ENCODE data around the gene JADE3.
"Not testable (repeated sequence)": the region's sequence is repeated elsewhere in the genome, so short reads cannot be mapped to it uniquely, and the experiment has no call there.

JADE3 gene

DNA sequence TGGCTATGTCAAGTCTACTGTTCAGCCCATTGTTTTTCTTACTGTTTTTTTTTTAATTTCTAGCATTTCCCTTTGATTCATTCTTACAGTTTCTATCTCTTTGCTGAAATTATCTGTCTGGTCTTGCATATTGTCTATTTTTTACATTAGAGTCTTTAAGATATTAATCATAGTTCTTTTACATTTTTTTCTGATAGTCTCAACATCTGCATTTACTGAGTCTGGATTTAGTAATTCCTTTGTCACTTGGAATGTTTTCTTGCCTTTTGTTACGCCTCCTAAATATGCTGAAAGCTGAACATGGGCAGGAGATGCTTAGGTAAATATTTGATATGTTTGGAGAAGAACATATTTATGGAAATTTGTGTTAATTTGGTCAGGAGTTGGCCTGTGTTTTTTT, 10.4 kb downstream of the JADE3 start:
- DNase-seq = no peak
- in situ Hi-C loops (cut with HindIII; ENCODE audit: low pct_ligation_motif_present, low pct_unique_long_range_greater_than_20kb, low sequenced_read_pairs) = no loop called here

DNA sequence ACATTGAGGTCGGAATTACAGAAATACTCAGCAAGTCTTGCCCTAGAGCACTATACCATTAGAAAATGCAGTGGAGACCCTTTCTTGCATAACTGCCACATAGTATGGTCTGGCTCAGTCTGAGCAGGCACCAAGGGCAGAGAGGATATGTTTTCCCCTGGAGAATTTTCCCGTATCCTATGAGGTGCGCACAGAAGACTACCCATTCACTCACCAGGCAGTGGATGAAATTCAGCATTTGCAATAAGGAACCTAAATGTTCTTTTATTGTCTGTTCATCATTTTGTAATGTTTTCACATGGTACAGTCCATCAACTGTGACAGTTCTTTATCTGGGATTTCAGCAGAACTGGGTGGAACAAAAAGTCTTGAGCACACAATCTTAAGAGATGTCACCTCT, 15.5 kb downstream of the JADE3 start:
- in situ Hi-C loops (cut with HindIII; ENCODE audit: low pct_ligation_motif_present, low pct_unique_long_range_greater_than_20kb, low sequenced_read_pairs) = no loop called here
- DNase-seq = no peak

DNA sequence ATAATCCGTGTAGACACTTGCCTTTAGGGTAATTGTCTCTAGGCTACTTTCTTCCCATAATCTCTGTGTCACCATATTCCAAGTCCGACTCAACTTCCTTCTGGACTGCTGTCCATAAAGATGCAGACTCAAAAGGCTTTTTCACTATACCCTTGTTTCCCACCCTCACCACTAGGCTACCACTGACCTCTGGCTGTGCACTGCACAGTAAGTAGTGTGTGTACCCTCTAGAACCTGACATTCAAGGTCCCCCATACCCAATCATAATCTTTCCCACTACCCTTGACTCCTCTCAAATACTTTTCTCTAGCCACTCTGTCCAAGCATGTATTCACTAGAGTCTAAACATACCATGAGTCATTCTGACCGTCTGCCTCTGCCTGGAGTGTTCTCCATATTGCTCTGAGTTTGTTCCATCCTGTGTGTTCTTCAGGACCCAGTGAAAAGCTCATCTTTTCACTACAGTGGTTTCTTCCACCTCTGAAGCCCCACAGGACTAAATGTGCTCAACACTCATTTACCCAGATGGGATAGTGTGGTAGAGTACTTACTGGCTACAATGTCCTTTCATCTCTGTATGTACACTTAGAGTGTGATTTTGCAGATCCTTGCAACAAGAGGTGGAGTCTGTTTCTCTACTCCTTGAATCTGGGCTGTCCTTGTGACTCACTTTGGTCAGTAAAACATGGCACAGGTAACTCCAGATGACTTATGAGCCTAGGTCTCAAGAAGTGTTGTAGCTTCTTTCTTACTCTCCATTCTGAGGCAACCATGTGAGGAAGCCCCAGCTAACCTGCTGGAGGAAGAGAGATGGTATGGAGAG, 17.4 kb downstream of the JADE3 start:
- in situ Hi-C loops (cut with HindIII; ENCODE audit: low pct_ligation_motif_present, low pct_unique_long_range_greater_than_20kb, low sequenced_read_pairs) = no loop called here
- DNase-seq = peak; percentile 12

DNA sequence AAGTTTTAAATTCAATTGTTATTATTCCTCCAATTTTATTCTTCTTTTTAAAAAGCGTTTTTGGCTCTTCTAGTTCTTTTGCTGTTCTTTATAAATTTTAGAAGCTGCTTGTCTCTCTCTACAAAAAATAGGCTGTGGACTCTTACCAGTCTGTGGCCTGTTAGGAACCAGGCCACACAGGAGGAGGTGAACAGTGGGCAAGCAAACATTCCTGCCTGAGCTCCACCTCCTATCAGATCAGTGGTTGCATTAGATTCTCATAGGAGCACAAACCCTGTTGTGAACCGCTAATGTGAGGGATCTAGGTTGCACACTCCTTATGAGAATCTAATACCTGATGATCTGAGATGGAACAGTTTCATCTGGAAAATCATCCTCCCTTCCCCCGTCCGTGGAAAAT, 23.1 kb downstream of the JADE3 start:
- DNase-seq = no peak
- in situ Hi-C loops (cut with HindIII; ENCODE audit: low pct_ligation_motif_present, low pct_unique_long_range_greater_than_20kb, low sequenced_read_pairs) = no loop called here

DNA sequence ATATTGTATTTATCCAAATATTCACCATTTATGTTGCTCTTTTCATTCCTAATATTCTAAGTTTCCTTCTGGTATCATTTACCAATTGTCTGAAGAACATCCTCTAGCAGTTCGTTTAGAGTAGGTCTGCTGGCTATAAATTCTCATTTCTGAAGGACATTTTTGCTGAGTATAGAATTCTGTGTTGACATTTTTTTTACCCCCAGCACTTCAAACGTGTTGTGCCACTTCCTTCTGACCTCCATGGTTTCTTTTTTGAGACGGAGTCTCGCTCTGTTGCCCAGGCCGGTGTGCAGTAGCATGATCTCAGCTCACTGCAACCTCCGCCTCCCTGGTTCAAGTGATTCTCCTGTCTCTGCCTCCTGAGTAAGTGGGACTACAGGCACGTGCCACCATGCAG, 26.4 kb downstream of the JADE3 start:
- in situ Hi-C loops (cut with HindIII; ENCODE audit: low pct_ligation_motif_present, low pct_unique_long_range_greater_than_20kb, low sequenced_read_pairs) = no loop called here
- DNase-seq = no peak

DNA sequence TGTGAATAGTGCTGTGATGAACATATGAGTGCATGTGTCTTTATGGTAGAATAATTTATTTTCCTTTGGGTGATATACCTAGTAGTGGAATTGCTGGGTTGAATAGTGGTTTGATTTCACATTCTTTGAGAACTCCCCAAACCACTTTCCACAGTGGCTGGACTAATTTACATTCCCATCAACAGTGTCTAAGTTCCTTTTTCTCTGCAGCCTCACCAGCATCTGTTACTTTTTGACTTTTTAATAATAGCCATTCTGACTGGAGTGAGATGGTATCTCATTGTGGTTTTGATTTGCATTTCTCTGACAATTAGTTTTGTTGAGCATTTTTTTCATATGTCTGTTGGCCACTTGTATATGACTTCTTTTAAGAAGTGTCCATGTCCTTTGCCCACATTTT, 29.1 kb downstream of the JADE3 start:
- in situ Hi-C loops (cut with HindIII; ENCODE audit: low pct_ligation_motif_present, low pct_unique_long_range_greater_than_20kb, low sequenced_read_pairs) = no loop called here
- DNase-seq = no peak

DNA sequence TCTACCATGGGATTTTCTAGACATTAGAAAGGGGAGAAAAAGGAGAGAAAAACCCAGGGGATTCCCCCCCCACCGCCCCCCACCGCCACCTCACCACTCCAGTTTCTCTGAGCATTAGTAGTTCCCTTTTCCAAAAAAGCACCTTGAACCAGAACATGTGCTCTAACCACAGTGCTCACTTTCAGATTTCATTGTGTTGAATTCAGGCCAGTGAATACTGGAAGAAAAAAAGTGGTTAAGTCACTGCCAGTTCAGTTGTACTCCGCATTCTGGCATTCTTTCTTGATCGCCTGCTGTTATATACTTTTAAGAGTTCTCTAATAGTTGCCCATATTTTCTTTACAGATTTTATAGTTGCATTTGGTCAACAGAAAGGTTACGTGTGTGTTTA, 40.9 kb downstream of the JADE3 start:
- no peak for DNase-seq
- in situ Hi-C loops (cut with HindIII; ENCODE audit: low pct_ligation_motif_present, low pct_unique_long_range_greater_than_20kb, low sequenced_read_pairs) = no loop called here

DNA sequence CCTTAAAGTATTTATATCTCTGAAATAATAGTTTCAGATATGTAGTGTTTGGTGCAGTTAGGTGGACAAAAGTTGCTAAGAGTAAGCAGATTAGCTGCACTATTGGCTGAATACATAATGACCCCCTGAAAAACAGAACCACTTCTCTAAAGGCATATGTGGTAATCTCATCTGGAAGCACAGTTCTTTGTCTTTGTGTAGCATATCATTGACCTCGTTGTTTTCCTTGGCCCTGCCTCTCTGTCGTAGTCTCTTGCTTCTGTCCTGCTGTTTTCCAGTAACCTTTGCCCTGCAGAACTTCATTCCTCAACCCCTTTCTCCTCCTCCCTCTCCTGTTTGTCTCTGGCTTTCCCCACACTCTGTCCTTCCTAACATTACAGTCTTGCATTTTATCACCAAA, 41.4 kb downstream of the JADE3 start:
- in situ Hi-C loops (cut with HindIII; ENCODE audit: low pct_ligation_motif_present, low pct_unique_long_range_greater_than_20kb, low sequenced_read_pairs) = no loop called here
- DNase-seq = no peak

DNA sequence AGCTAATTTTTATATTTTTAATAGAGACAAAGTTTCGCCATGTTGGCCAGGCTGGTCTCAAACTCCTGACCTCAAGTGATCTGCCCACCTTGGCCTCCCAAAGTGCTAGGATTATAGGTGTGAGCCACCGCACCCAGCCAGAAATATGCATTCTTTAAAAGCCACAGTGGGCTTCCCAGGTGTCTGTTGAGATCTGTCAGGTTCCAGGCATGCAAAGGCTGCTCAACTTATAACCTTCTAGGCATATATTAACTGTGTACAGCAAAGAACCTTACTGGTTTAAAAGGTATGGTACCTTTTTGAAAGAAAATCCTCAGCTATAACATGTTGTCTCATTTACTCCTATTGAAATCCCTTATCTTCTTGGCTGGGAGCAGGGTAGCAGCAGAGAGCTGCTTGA, 42.5 kb downstream of the JADE3 start:
- no peak for DNase-seq

DNA sequence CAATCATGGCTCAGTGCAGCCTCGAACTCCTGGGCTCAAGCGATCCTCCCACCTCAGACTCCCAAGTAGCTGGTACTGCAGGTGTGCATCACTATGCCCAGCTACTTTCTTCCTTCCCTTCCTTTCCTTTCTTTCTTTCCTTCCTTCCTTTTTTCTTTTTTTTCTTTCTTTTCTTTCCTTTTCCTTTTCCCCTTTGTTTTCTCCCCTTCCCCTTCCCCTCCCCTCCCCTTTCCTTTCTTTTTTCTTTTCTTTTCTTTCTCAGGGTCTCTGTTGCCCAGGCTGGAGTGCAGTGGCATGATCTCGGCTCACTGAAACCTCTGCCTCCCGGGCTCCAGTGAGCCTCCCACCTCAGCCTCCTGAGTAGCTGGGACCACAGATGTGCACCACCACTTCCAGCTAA, 44.4 kb downstream of the JADE3 start:
- DNase-seq; in situ Hi-C loops (cut with HindIII; ENCODE audit: low pct_ligation_motif_present, low pct_unique_long_range_greater_than_20kb, low sequenced_read_pairs): not testable (repeated sequence)

More for the DNA sequence above, 42.5 kb downstream of the JADE3 start:
- in situ Hi-C loops (cut with HindIII; ENCODE audit: low pct_ligation_motif_present, low pct_unique_long_range_greater_than_20kb, low sequenced_read_pairs) = no loop called here

DNA sequence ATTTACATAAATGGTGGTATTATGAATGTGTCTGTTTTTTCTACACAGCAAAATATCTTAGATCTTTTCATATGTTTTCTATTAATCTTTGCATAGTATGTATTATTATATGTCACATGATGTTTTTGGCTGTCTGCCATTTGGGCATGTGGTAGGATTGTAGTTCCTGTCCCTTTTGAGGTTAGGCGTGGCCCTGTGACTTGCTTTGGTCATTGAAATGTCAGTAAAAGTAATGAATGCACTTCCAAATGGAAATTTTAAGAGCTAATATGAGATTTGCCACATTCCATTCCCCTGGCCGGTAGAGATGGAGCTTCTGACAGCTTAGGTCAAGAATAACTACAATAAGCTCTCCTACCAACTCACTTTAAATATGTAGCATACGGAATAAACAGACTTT, 45.1 kb downstream of the JADE3 start:
- in situ Hi-C loops (cut with HindIII; ENCODE audit: low pct_ligation_motif_present, low pct_unique_long_range_greater_than_20kb, low sequenced_read_pairs) = no loop called here

DNA sequence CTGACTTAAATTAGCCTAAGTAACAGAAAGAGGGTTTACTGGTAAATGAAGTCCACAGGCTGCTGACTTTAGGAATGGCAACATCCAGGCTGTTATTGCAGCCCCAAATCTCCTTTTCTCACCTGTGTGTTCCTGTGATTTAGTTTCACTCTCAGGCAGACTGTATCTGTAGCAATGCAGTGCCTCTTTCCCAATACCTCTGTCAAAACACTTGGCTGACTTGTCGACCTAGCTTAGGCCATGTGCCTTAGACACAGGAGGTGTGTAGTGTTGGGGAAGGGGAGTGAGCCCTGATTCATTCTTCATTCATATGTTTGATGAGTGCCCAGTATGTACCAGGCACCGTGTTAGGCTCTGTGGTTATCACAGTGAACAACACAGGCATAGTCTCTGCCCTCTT, 46.9 kb downstream of the JADE3 start:
- in situ Hi-C loops (cut with HindIII; ENCODE audit: low pct_ligation_motif_present, low pct_unique_long_range_greater_than_20kb, low sequenced_read_pairs) = no loop called here
- DNase-seq = no peak

More for the DNA sequence above, 45.1 kb downstream of the JADE3 start:
- no peak for DNase-seq

DNA sequence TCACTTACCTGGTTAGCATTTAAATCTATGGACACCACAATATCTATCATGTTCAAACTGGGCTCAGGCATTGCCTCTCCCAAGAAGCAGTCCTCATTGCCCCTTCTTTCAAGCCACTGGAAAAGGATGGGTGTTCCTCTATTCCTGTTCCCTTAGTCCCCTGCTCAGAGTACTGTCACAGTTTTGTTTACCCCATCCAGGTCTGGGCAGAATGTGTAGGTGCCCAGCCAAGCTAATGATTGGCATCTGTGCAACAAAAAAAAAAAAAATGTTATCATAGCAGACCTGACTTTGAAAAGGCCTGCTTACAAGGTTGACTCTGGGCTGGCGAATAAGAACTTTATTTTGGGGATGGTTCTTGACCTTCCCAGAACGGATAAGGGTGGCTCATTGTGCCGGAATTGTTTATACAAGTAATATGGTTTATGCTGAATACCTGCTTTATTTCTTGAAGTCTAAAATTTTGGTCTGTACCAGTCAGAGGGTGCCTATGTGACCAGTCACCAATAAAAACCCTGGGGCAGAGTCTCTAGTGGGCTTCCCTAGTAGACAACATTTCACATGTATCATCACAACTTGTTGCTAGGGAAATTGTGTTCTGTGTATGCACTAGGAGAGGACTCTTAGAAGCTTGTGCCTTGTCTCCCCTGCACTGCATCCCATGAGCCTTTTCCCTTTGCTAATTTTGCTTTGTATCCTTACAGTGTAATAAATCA, 47.9 kb downstream of the JADE3 start:
- in situ Hi-C loops (cut with HindIII; ENCODE audit: low pct_ligation_motif_present, low pct_unique_long_range_greater_than_20kb, low sequenced_read_pairs) = no loop called here

DNA sequence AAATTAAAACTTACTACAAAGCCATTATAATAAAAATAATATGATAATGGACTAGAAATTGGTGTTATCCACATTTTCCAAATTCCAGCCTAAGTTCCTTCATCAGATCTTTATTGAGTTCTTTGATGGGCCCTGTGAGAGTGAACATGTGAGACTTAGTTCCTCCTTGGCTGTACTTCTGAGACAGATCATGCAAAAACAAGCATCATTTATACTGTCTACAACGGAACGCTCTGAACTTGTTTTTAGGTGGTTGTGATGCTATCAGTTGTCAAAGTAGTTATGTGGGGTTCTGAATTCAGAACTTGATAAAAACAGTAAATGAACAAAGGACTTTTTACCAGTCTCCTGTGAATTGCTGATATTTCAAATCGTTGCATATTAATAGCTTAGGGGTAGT, 48.9 kb downstream of the JADE3 start:
- in situ Hi-C loops (cut with HindIII; ENCODE audit: low pct_ligation_motif_present, low pct_unique_long_range_greater_than_20kb, low sequenced_read_pairs) = no loop called here
- no peak for DNase-seq

More for the DNA sequence above, 47.9 kb downstream of the JADE3 start:
- DNase-seq = no peak

DNA sequence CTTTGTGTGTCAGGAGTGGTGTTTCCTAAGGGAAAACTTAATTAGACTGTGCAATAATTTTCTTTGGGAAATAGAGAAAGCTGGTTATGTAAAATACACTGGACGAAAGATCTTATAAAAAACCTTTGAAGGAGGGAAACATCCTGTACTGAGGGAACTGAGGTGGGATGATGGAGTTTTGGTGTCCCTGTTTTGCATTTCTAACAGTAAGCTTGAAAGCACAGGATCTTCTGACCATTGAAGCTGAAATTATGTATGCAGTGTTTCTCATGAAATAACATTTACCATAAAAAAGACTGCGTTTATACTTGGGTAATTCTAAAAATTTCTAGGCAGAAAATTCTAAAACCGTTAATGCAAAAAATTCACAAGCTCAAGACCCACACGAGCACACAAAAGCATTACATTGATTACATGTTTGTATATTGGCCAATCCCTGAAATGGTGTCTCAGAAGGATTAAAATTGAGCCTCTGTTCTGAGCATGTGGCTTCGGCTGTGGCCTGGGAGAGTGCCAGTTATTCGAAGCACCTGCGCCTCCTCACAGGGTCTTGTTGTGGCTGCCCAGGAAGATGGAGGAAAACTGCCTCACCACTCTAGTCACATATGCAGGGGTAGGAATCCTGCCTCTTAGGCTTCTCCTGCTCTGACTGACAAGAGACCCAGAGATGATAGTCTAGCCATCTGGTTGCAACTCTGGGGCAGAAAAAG, 49.5 kb downstream of the JADE3 start:
- DNase-seq = no peak
- in situ Hi-C loops (cut with HindIII; ENCODE audit: low pct_ligation_motif_present, low pct_unique_long_range_greater_than_20kb, low sequenced_read_pairs) = no loop called here

DNA sequence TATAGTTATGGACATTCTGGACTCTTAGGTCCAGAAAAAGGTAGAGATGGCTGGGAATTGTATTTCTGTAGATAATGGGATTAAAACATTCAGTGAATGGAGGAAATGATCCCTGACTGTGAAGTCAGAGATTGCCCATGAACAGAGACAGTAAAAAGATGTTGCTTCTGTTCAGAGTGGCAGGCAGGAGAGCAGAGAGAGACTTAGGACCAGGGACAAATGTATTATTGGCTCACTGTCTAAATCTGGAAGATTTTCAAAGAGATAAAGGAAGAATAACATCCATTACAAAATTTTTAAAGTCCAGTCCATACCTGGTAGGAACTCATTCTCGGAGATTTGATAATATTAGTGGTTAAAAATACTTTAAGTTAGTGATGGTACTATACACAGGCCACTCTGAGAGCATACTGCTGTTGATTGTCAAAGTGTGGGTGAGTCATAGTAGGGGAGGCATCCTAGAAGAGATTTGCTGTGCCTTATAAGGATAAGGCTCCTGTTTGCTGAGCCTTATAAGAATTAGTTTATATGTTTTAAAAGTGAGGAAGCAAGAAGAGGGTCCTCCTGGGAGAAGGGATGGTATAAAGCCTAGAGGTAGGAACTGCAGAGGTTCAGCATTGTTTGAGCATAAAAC, 53.0 kb downstream of the JADE3 start:
- DNase-seq = peak; percentile 13
- in situ Hi-C loops (cut with HindIII; ENCODE audit: low pct_ligation_motif_present, low pct_unique_long_range_greater_than_20kb, low sequenced_read_pairs) = no loop called here

DNA sequence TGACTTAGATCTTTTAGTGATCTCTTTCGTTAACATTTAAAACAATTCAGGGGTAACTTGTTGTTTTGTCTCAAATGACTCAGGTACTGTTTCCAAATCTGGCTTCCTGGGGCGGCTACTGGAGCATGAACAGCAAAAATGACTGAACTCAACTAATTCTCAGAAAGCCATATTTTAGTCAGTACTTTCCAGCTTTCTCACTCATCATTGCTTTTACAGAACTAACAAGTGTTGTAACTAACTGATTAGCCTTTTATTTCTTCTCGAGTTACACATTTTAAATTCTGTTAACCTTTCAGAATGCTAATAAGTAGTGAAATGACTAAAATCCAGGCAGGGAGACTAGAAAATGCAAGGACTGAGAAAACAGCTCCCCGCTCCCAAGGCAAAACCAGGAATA, 55.3 kb downstream of the JADE3 start:
- in situ Hi-C loops (cut with HindIII; ENCODE audit: low pct_ligation_motif_present, low pct_unique_long_range_greater_than_20kb, low sequenced_read_pairs) = no loop called here
- DNase-seq = no peak

DNA sequence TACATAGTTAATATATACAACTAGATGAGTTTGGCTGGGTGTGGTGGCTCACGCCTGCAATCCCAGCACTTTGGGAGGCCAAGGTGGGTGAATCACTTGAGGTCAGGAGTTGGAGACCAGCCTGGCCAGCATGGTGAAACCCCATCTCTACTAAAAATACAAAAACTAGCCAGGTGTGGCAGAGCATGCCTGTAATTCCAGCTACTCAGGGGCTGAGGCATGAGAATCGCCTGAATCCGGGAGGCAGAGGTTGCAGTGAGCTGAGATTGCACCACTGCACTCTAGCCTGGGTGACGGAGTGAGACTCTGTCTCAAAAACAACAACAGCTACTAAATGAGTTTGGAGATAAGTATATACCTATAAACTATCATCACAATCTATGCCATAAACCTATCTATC, 64.8 kb downstream of the JADE3 start:
- in situ Hi-C loops (cut with HindIII; ENCODE audit: low pct_ligation_motif_present, low pct_unique_long_range_greater_than_20kb, low sequenced_read_pairs); DNase-seq: not testable (repeated sequence)
